ENCODE results near the gene TRIM46. TPM values are rescaled to one million over a fixed set of nuclear protein-coding genes. Genes with fewer than 3 reads are reported as not detected.

TRIM46 gene
- total and polyA plus RNA-seq, 9 of the 15 experiments (the other 6 are each of a cell fraction or from before 2014, with no cell fraction given), result 0.05 to 0.60 (median 0.16) TPM; not detected in 3

DNA sequence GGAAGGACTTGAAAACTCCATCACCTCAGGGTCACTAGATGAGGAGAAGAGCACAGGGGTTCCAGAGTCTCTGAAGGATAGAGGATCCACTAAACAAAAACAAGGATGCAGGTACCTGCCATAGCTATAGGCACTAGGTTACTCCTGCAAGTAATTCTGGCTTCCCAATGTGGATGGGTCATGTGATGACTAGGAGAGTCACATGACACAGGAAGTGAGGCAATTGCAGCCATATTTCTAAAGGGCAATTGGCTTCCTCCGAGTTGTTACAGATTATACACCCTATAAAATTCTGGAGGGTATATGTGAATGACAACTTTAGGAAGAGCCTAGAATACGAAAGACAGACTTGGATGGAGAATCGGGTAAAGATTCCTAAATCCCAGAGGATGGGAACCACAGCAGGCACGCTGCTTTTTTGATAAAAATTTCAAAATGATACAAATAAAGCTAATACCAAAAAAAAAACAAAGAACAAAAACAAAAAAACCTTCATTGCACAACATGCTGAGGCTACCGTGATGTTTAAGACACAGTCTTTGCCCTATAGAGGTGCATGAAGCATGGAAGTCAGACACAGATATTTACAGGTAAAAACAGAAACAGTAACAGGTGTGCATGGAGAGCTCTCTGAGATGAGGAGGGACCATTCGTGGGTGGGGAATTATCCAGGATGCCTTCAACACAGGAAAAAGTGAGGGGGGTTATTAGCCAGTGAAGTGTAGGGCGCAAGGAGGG, 45.4 kb downstream of the TRIM46 start (continued):
- TF ChIP-seq, protein P1, sequence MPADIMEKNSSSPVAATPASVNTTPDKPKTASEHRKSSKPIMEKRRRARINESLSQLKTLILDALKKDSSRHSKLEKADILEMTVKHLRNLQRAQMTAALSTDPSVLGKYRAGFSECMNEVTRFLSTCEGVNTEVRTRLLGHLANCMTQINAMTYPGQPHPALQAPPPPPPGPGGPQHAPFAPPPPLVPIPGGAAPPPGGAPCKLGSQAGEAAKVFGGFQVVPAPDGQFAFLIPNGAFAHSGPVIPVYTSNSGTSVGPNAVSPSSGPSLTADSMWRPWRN (IDR thresholded peaks at IDR 0.05; ENCODE audit: low read depth), result no peak
- TF ChIP-seq TAF15 (IDR thresholded peaks at IDR 0.05; ENCODE audit: low read depth, low read length) (no peak), PYGO2 (tag; IDR thresholded peaks at IDR 0.05) (no peak), CREM (IDR thresholded peaks at IDR 0.05; ENCODE audit: low read depth) (0 out of 2 replicates have a peak, but pooled peaks have one; percentile 18), ZNF253 (CRISPR knock-in tag; conservative IDR thresholded peaks at IDR 0.05) (no peak), NR2C2 (CRISPR knock-in tag; IDR thresholded peaks at IDR 0.05) (no peak), NR2C2 (tag; IDR thresholded peaks at IDR 0.05) (no peak; the same call in 1 of the 2 replicates), GABPB2 (CRISPR knock-in tag; conservative IDR thresholded peaks at IDR 0.05) (no peak), SRSF1 (IDR thresholded peaks at IDR 0.05; ENCODE audit: low read depth, low read length) (no peak), TCF7 (IDR thresholded peaks at IDR 0.05; ENCODE audit: borderline replicate concordance) (no peak), SRSF3 (IDR thresholded peaks at IDR 0.05; ENCODE audit: insufficient read depth, low read length) (no peak), ATF7 (IDR thresholded peaks at IDR 0.05) (0 out of 2 replicates have a peak, but pooled peaks have one; percentile 28), SMAD4 (CRISPR knock-in tag; conservative IDR thresholded peaks at IDR 0.05) (no peak), RFX5 (IDR thresholded peaks at IDR 0.05; ENCODE audit: low read depth, low read length) (no peak), EP300 (IDR thresholded peaks at IDR 0.05; ENCODE audit: low read length) (no peak), OTX1 (CRISPR knock-in tag; IDR thresholded peaks at IDR 0.05) (no peak), CSDE1 (IDR thresholded peaks at IDR 0.05) (no peak), ZFX (CRISPR knock-in tag; IDR thresholded peaks at IDR 0.05) (no peak), ZNF584 (CRISPR knock-in tag; IDR thresholded peaks at IDR 0.05; ENCODE audit: low read depth) (no peak; the same call in 1 of the 2 replicates), ZNF57 (CRISPR knock-in tag; IDR thresholded peaks at IDR 0.05) (no peak), KDM4B (IDR thresholded peaks at IDR 0.05; ENCODE audit: borderline replicate concordance in 2 of 2, low read depth in 1 of 2) (no peak; a peak in 1 of 4 replicates), COPS2 (conservative IDR thresholded peaks at IDR 0.05) (no peak), ZNF445 (CRISPR knock-in tag; IDR thresholded peaks at IDR 0.05; ENCODE audit: low read depth) (no peak)
- TF ChIP-seq, protein P2, sequence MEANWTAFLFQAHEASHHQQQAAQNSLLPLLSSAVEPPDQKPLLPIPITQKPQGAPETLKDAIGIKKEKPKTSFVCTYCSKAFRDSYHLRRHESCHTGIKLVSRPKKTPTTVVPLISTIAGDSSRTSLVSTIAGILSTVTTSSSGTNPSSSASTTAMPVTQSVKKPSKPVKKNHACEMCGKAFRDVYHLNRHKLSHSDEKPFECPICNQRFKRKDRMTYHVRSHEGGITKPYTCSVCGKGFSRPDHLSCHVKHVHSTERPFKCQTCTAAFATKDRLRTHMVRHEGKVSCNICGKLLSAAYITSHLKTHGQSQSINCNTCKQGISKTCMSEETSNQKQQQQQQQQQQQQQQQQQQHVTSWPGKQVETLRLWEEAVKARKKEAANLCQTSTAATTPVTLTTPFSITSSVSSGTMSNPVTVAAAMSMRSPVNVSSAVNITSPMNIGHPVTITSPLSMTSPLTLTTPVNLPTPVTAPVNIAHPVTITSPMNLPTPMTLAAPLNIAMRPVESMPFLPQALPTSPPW (CRISPR knock-in tag; IDR thresholded peaks at IDR 0.05), result peak; percentile 21; the same call in 1 of the 2 replicates
- TF ChIP-seq, protein P3, sequence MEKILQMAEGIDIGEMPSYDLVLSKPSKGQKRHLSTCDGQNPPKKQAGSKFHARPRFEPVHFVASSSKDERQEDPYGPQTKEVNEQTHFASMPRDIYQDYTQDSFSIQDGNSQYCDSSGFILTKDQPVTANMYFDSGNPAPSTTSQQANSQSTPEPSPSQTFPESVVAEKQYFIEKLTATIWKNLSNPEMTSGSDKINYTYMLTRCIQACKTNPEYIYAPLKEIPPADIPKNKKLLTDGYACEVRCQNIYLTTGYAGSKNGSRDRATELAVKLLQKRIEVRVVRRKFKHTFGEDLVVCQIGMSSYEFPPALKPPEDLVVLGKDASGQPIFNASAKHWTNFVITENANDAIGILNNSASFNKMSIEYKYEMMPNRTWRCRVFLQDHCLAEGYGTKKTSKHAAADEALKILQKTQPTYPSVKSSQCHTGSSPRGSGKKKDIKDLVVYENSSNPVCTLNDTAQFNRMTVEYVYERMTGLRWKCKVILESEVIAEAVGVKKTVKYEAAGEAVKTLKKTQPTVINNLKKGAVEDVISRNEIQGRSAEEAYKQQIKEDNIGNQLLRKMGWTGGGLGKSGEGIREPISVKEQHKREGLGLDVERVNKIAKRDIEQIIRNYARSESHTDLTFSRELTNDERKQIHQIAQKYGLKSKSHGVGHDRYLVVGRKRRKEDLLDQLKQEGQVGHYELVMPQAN (IDR thresholded peaks at IDR 0.05; ENCODE audit: borderline replicate concordance), result no peak
